HCEC 1CT (cell line): ENCODE results near the gene GCAT.

ENCODE experiments used
- DNase-seq: peaks from one replicate; pipeline ENCODE4 v3.0.0-alpha.2; 2017

The GCAT gene

GRCh38 chr22:37807410-37808293 is at the start of gene GCAT:
Gene GCAT, plus strand, starts transcription at chr22:37807934. Its CDS starts 34 bp downstream, at chr22:37807968.
- peak; percentile 94 for DNase-seq

- no peak for DNase-seq
Observed at GRCh38 chr22:37758694-37759093, 49.0 kb upstream of the GCAT start.

GRCh38 chr22:37759281-37759680 is 48.5 kb upstream of the GCAT start:
- no peak for DNase-seq

GRCh38 chr22:37760152-37760551 is 47.6 kb upstream of the GCAT start:
- no peak for DNase-seq

- DNase-seq = no peak
Observed at GRCh38 chr22:37762389-37762836, 45.3 kb upstream of the GCAT start.

- no peak for DNase-seq
Observed at GRCh38 chr22:37763012-37763411, 44.7 kb upstream of the GCAT start.

GRCh38 chr22:37763652-37764051 is 44.1 kb upstream of the GCAT start:
- no peak for DNase-seq

- DNase-seq = no peak
Observed at GRCh38 chr22:37764622-37765021, 43.1 kb upstream of the GCAT start.

GRCh38 chr22:37765498-37765897 is 42.2 kb upstream of the GCAT start:
- DNase-seq = no peak

GRCh38 chr22:37765953-37766576 is 41.7 kb upstream of the GCAT start:
- no peak for DNase-seq

- DNase-seq = no peak
Observed at GRCh38 chr22:37768273-37768672, 39.5 kb upstream of the GCAT start.

GRCh38 chr22:37769056-37769455 is 38.7 kb upstream of the GCAT start:
- DNase-seq = no peak

GRCh38 chr22:37771081-37771480 is 36.7 kb upstream of the GCAT start:
- no peak for DNase-seq

GRCh38 chr22:37771702-37772427 is 35.9 kb upstream of the GCAT start:
- no peak for DNase-seq

GRCh38 chr22:37774728-37775127 is 33.0 kb upstream of the GCAT start:
- DNase-seq = no peak

- peak; percentile 95 for DNase-seq
Observed at GRCh38 chr22:37775785-37776638, 31.7 kb upstream of the GCAT start.

GRCh38 chr22:37776639-37777005 is 31.1 kb upstream of the GCAT start:
- no peak for DNase-seq

GRCh38 chr22:37777122-37777687 is 30.5 kb upstream of the GCAT start:
- DNase-seq = peak; percentile 88

GRCh38 chr22:37778370-37779009 is 29.2 kb upstream of the GCAT start:
- DNase-seq = no peak

GRCh38 chr22:37781434-37782059 is 26.2 kb upstream of the GCAT start:
- DNase-seq = no peak
